Measurements from ENCODE around the gene ZIC1. TPM values are rescaled to one million over a fixed set of nuclear protein-coding genes. Genes with fewer than 3 reads are reported as not detected.

The ZIC1 gene
- total and polyA plus RNA-seq, 7 experiments from 2014 or later: not detected

DNA sequence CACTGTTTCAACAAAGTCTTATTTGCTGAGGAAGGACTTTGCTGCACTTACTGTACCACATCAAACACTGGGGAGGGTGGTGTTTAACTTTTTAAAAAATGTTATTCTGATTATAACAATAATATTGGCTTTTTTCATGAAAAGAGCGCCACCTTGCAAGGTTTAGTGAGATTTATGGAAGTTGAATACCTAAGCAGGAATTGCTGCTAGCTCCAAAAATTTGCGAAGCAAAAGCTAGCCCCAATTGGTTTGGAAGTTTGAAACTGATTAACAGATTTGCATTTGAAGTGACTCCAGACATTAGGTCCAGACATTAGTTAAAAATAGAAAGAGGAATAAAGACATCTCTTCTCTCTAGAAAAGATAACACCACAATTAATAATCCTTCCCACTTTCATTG is 6.7 kb downstream of the ZIC1 start:
- peaks cover 85 to 90% (median 88%) of the 10 kb centered on the region in 5 donors for H3K27me3 Mint-ChIP-seq
- intact Hi-C loops (cut with micrococcal nuclease): loop anchor here in 1 of 2 donors (5.0 kb wide), 1 partner anchor 39 kb away; no protein-coding TSS in a partner anchor
- Histone ChIP-seq H3K27me3 (ENCODE audit: control insufficient read depth in 2 of 2, insufficient read depth in 2 of 2, low read length in 2 of 2) (peaks cover 0 to 34% of the 10 kb centered on the region in 2 donors), H3K27ac (ENCODE audit: low read depth, low read length) (no peak overlapping the region), H3K4me1 (ENCODE audit: control insufficient read depth in 2 of 2, insufficient read depth in 2 of 2, low read length in 2 of 2) (peaks cover 0 to 5% of the 10 kb centered on the region in 2 donors), H3K4me3 (ENCODE audit: low read length) (no peak overlapping the region), H3K9me3 (ENCODE audit: control insufficient read depth in 2 of 3, low read length in 3 of 3) (no peaks in the 10 kb centered on the region), H3K36me3 (ENCODE audit: control insufficient read depth in 2 of 3, insufficient read depth in 3 of 3, low read length in 3 of 3) (no peaks in the 10 kb centered on the region)
- H3K27ac Mint-ChIP-seq: no peak overlapping the region
- H3K36me3 Mint-ChIP-seq: peaks cover 3 to 25% (median 7%) of the 10 kb centered on the region in 5 donors
- POLR2A ChIA-PET: no interaction called here
- peaks cover 2 to 66% (median 25%) of the 10 kb centered on the region in 11 donors for H3K9me3 Mint-ChIP-seq
- peaks cover 14 to 40% (median 30%) of the 10 kb centered on the region in 7 donors for H3K4me1 Mint-ChIP-seq
- H3K4me3 Mint-ChIP-seq: no peak overlapping the region
- CTCF ChIA-PET: no interaction called here
- DNase-seq (no peak), ATAC-seq (no peak)

DNA sequence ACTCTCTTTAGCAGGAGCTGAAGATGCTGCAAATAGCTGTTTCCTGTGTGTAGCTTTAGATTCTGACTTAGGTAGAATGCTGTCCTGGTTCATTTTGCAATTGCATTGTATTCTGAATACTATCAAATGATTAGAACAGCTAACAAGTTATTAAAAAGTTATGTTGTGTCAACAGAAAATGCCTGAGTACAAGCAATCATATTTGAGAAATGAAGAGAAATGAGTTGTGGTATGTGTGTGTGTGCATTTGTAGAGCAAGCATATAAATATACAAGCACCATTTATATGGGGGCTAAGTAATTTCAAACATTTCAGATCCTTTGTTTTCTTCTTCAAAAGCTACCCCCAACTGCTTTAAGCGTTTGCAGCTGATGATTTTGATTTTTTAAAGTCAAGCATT is 7.8 kb downstream of the ZIC1 start:
- Histone ChIP-seq H3K4me1 (ENCODE audit: control insufficient read depth in 2 of 2, insufficient read depth in 2 of 2, low read length in 2 of 2) (peaks cover 0 to 5% of the 10 kb centered on the region in 2 donors), H3K9me3 (ENCODE audit: control insufficient read depth in 2 of 3, low read length in 3 of 3) (no peaks in the 10 kb centered on the region), H3K27me3 (ENCODE audit: control insufficient read depth in 2 of 2, insufficient read depth in 2 of 2, low read length in 2 of 2) (peaks cover 0 to 25% of the 10 kb centered on the region in 2 donors), H3K4me3 (ENCODE audit: low read length) (no peak overlapping the region), H3K36me3 (ENCODE audit: control insufficient read depth in 2 of 3, insufficient read depth in 3 of 3, low read length in 3 of 3) (no peaks in the 10 kb centered on the region), H3K27ac (ENCODE audit: low read depth, low read length) (no peak overlapping the region)
- ATAC-seq (no peak), DNase-seq (no peak)
- peaks cover 0 to 65% (median 21%) of the 10 kb centered on the region in 11 donors for H3K9me3 Mint-ChIP-seq
- POLR2A ChIA-PET: no interaction called here
- H3K36me3 Mint-ChIP-seq: peaks cover 3 to 20% (median 5%) of the 10 kb centered on the region in 5 donors
- H3K4me1 Mint-ChIP-seq: peaks cover 6 to 31% (median 19%) of the 10 kb centered on the region in 7 donors
- H3K27me3 Mint-ChIP-seq: peaks cover 81 to 87% (median 82%) of the 10 kb centered on the region in 5 donors
- H3K4me3 Mint-ChIP-seq: no peak overlapping the region
- CTCF ChIA-PET: interaction anchor here (0.7 kb wide), 1 partner anchor 13 kb away, joined by 3 read pairs; no protein-coding TSS in a partner anchor
- H3K27ac Mint-ChIP-seq: no peak overlapping the region
- intact Hi-C loops (cut with micrococcal nuclease): loop anchor here in 1 of 2 donors (5.0 kb wide), 1 partner anchor 40 kb away; no protein-coding TSS in a partner anchor

DNA sequence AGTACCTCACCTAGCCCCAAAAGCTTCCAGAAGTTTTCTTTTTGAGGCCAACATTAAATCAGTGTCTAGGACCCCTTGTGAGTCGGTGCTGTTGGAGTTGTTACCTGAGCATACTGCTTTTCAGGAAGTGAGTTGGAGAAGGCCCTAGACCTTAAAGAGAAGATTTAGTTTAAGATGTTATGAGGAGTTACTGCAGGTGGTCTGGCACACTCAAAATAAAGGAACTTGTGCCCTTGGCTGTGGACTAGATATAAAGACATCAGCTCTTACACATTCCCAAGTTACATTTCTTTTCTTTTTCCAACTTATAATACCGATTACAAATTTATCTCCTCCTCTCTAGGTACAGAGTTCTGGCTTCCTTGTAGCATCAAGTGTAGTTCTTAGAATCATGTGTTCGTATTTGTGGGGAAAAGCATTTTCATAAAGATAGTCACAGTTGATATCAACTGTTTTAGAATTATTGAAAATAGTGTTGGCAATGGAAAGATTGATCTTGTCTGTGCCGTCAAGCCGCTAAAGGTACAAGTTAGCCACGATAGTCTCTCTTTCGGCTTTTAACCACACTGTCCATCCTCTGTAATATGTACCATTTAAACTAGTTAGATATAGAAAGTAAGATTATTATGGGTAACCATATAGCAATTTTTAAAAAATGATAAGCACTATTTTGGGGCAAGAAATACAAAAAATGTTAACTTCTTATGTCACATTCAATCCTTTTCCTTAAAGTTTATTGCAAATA is 8.6 kb downstream of the ZIC1 start:
- no peaks in the 10 kb centered on the region for H3K9me3 ChIP-seq (ENCODE audit: control insufficient read depth in 2 of 3, low read length in 3 of 3)
- H3K36me3 ChIP-seq (ENCODE audit: control insufficient read depth in 2 of 3, insufficient read depth in 3 of 3, low read length in 3 of 3): no peaks in the 10 kb centered on the region
- Mint-ChIP-seq H3K4me1 (peaks cover 6 to 25% (median 15%) of the 10 kb centered on the region in 7 donors), H3K36me3 (peaks cover 3 to 16% (median 7%) of the 10 kb centered on the region in 5 donors), H3K27ac (no peak overlapping the region), H3K4me3 (no peak overlapping the region), H3K9me3 (peaks cover 0 to 67% (median 21%) of the 10 kb centered on the region in 11 donors), H3K27me3 (peaks cover 81 to 88% (median 84%) of the 10 kb centered on the region in 5 donors)
- CTCF ChIA-PET: no interaction called here
- no peak for DNase-seq
- POLR2A ChIA-PET: no interaction called here
- ATAC-seq: no peak
- no peak overlapping the region for H3K27ac ChIP-seq (ENCODE audit: low read depth, low read length)
- intact Hi-C loops (cut with micrococcal nuclease): loop anchor here in 1 of 2 donors (5.0 kb wide), 1 partner anchor 40 kb away; no protein-coding TSS in a partner anchor
- peaks cover 0 to 5% of the 10 kb centered on the region in 2 donors for H3K4me1 ChIP-seq (ENCODE audit: control insufficient read depth in 2 of 2, insufficient read depth in 2 of 2, low read length in 2 of 2)
- H3K27me3 ChIP-seq (ENCODE audit: control insufficient read depth in 2 of 2, insufficient read depth in 2 of 2, low read length in 2 of 2): peaks cover 0 to 24% of the 10 kb centered on the region in 2 donors
- no peak overlapping the region for H3K4me3 ChIP-seq (ENCODE audit: low read length)

DNA sequence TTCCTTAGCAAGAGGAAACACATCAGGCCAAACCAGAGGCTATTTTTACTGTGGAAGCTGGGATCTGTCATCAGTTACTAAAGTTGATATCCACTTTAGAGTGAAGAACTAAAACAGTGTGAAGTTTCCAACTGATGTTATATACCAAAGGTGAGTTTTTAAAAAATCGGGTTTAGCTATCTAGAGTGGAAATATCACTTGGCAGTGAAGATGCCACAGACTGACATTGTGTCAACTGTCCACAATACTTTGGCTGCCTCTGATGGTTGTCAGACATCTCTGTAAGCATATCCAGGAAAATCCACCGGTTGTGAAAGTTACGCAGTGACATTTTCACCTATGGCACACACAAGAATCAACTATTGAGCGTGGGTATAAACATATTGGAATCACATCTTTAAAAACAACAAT is 9.2 kb downstream of the ZIC1 start:
- POLR2A ChIA-PET: no interaction called here
- Mint-ChIP-seq H3K36me3 (peaks cover 2 to 17% (median 5%) of the 10 kb centered on the region in 5 donors), H3K4me3 (no peak overlapping the region)

DNA sequence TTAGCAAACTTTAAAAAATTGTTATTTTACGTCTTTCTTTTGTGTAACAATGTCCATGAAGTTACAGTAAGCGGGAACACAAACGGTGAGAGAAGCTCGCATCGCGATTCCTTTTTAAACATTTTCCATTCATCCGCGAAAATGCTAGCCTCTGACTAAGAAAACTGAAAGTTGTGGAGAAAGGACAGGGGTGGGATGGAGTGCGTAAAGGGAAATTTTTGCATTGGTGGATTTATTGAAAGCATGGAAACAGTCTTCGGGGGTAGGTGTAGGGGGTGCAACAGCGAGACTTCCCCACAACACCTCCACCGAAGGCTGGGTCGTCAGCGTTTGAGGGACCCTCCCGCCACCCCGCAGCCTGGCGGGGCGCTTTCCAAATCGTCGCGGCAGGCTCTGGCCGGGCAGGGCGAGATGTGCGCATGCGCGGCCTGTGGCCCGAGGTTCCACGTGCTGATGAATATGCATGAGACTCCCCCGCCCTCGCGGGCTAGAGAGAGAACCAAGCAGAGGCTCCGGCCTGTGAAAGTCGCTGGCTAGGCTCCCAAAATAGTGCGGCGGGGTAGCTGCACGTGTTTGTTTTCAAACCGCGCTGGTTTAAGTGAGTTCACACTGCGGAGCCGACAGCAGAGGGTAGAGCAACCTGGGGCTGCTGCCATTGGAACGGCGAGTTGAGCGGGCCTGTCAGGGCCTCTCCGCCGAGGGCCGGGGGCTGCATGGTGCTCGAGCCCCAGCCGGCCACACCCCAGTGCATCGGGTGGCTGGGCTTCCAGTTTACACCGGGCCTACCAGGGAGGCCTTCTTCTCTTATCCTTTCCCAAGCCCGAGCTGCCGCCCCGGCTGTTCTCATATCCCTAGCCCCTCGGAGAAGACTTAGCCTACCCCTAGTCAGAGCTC is 9.9 kb downstream of the ZIC1 start:
- POLR2A ChIA-PET: no interaction called here
- Histone ChIP-seq H3K27ac (ENCODE audit: low read depth, low read length) (no peak overlapping the region), H3K36me3 (ENCODE audit: control insufficient read depth in 2 of 3, insufficient read depth in 3 of 3, low read length in 3 of 3) (no peaks in the 10 kb centered on the region), H3K4me3 (ENCODE audit: low read length) (no peak overlapping the region), H3K27me3 (ENCODE audit: control insufficient read depth in 2 of 2, insufficient read depth in 2 of 2, low read length in 2 of 2) (peaks cover 0 to 28% of the 10 kb centered on the region in 2 donors), H3K9me3 (ENCODE audit: control insufficient read depth in 2 of 3, low read length in 3 of 3) (no peaks in the 10 kb centered on the region), H3K4me1 (ENCODE audit: control insufficient read depth in 2 of 2, insufficient read depth in 2 of 2, low read length in 2 of 2) (no peaks in the 10 kb centered on the region)
- ATAC-seq: no peak
- Mint-ChIP-seq H3K4me3 (no peak overlapping the region), H3K4me1 (peaks cover 0 to 13% (median 7%) of the 10 kb centered on the region in 7 donors), H3K36me3 (peaks cover 2 to 23% (median 3%) of the 10 kb centered on the region in 5 donors), H3K9me3 (peaks cover 2 to 69% (median 21%) of the 10 kb centered on the region in 11 donors), H3K27me3 (peaks cover 84 to 90% (median 86%) of the 10 kb centered on the region in 5 donors), H3K27ac (no peak overlapping the region)
- CTCF ChIA-PET: no interaction called here
- no peak for DNase-seq
- intact Hi-C loops (cut with micrococcal nuclease): loop anchor here in 1 of 2 donors (5.0 kb wide), 1 partner anchor 42 kb away; no protein-coding TSS in a partner anchor

More for the DNA sequence above, 9.2 kb downstream of the ZIC1 start:
- CTCF ChIA-PET: no interaction called here
- Mint-ChIP-seq H3K27ac (no peak overlapping the region), H3K27me3 (peaks cover 83 to 88% (median 84%) of the 10 kb centered on the region in 5 donors), H3K9me3 (peaks cover 2 to 68% (median 21%) of the 10 kb centered on the region in 11 donors), H3K4me1 (peaks cover 3 to 19% (median 11%) of the 10 kb centered on the region in 7 donors)
- no peak for DNase-seq
- intact Hi-C loops (cut with micrococcal nuclease): loop anchor here in 1 of 2 donors (5.0 kb wide), 1 partner anchor 41 kb away; no protein-coding TSS in a partner anchor
- no peak for ATAC-seq
- Histone ChIP-seq H3K9me3 (ENCODE audit: control insufficient read depth in 2 of 3, low read length in 3 of 3) (no peaks in the 10 kb centered on the region), H3K4me3 (ENCODE audit: low read length) (no peak overlapping the region), H3K27ac (ENCODE audit: low read depth, low read length) (no peak overlapping the region), H3K36me3 (ENCODE audit: control insufficient read depth in 2 of 3, insufficient read depth in 3 of 3, low read length in 3 of 3) (no peaks in the 10 kb centered on the region), H3K4me1 (ENCODE audit: control insufficient read depth in 2 of 2, insufficient read depth in 2 of 2, low read length in 2 of 2) (no peaks in the 10 kb centered on the region), H3K27me3 (ENCODE audit: control insufficient read depth in 2 of 2, insufficient read depth in 2 of 2, low read length in 2 of 2) (peaks cover 0 to 23% of the 10 kb centered on the region in 2 donors)

DNA sequence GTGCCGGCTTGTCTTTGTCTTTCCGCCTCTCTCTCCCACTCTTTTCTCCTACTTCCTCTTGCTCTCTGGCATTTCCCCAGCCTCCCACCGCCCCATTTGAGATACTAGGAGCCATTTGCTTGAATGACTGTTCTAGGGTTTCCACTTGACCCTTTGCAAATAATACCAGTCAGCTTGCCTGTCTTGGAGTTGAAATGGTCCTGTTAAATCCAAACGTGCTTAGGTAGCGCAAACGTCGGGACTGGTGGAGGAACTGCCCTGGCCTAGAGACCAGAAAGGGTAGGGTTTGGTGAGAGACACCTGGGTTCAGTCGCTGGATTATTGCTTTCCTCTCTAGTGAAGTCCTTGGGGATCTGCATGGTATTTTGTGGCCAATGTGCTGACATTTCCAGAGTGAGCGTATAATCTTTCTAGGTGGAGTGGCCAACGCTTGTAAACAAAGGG is 10.6 kb downstream of the ZIC1 start:
- peaks cover 79 to 87% (median 81%) of the 10 kb centered on the region in 5 donors for H3K27me3 Mint-ChIP-seq
- H3K4me3 ChIP-seq (ENCODE audit: low read length): no peak overlapping the region
- ChIA-PET POLR2A (no interaction called here), CTCF (no interaction called here)
- ATAC-seq: no peak
- DNase-seq: no peak
- no peaks in the 10 kb centered on the region for H3K36me3 ChIP-seq (ENCODE audit: control insufficient read depth in 2 of 3, insufficient read depth in 3 of 3, low read length in 3 of 3)
- peaks cover 0 to 24% of the 10 kb centered on the region in 2 donors for H3K27me3 ChIP-seq (ENCODE audit: control insufficient read depth in 2 of 2, insufficient read depth in 2 of 2, low read length in 2 of 2)
- H3K27ac Mint-ChIP-seq: peak overlapping the region in 1 of 9 donors; percentile 33
- H3K36me3 Mint-ChIP-seq: peaks cover 2 to 23% (median 3%) of the 10 kb centered on the region in 5 donors
- peak overlapping the region in 1 of 10 donors; percentile 31 for H3K4me3 Mint-ChIP-seq
- H3K9me3 ChIP-seq (ENCODE audit: control insufficient read depth in 2 of 3, low read length in 3 of 3): no peaks in the 10 kb centered on the region
- intact Hi-C loops (cut with micrococcal nuclease): loop anchor here in 1 of 2 donors (5.0 kb wide), 1 partner anchor 43 kb away; no protein-coding TSS in a partner anchor
- no peaks in the 10 kb centered on the region for H3K4me1 ChIP-seq (ENCODE audit: control insufficient read depth in 2 of 2, insufficient read depth in 2 of 2, low read length in 2 of 2)
- no peak overlapping the region for H3K27ac ChIP-seq (ENCODE audit: low read depth, low read length)
- peaks cover 2 to 62% (median 15%) of the 10 kb centered on the region in 11 donors for H3K9me3 Mint-ChIP-seq
- peaks cover 0 to 8% (median 5%) of the 10 kb centered on the region in 7 donors for H3K4me1 Mint-ChIP-seq
